ENCODE measurements around the gene TMBIM6. TPM values are rescaled to one million over a fixed set of nuclear protein-coding genes. Genes with fewer than 3 reads are reported as not detected.

The TMBIM6 gene
- total RNA-seq, 1 donor from 2014 or later = 570 TPM

DNA sequence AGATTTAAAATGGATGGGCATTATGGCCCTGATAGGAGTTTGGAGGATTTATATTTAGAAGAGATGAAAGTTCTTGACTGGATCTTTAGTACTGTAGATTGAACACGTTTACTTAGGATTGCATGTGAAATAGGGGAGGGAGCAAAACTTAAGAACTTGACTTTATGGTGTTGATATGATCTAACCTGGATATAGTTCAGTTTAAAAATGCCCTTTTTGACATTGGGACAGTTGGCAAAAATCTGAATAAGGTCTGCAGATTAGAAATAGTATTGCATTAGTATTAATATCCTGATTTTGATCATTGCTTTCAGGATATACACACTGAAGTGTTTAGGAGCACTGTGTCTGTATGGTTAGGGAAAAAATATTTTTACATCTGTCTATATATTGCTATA is 9.6 kb downstream of the TMBIM6 start:
- FAIRE-seq (no peak), DNase-seq (ENCODE audit: low read depth) (no peak)
- Histone ChIP-seq H3K27me3 (ENCODE audit: control insufficient read depth, insufficient read depth, low read length) (no peaks in the 10 kb centered on the region), H3K4me3 (ENCODE audit: low read depth, low read length) (peak overlapping the region; percentile 11), H3K36me3 (ENCODE audit: control insufficient read depth, insufficient read depth, low read length) (peaks cover 23% of the 10 kb centered on the region)
- TF ChIP-seq, protein P1, sequence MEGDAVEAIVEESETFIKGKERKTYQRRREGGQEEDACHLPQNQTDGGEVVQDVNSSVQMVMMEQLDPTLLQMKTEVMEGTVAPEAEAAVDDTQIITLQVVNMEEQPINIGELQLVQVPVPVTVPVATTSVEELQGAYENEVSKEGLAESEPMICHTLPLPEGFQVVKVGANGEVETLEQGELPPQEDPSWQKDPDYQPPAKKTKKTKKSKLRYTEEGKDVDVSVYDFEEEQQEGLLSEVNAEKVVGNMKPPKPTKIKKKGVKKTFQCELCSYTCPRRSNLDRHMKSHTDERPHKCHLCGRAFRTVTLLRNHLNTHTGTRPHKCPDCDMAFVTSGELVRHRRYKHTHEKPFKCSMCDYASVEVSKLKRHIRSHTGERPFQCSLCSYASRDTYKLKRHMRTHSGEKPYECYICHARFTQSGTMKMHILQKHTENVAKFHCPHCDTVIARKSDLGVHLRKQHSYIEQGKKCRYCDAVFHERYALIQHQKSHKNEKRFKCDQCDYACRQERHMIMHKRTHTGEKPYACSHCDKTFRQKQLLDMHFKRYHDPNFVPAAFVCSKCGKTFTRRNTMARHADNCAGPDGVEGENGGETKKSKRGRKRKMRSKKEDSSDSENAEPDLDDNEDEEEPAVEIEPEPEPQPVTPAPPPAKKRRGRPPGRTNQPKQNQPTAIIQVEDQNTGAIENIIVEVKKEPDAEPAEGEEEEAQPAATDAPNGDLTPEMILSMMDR (IDR thresholded peaks at IDR 0.05; ENCODE audit: insufficient read depth, low read length, severe bottlenecking) = no peak

DNA sequence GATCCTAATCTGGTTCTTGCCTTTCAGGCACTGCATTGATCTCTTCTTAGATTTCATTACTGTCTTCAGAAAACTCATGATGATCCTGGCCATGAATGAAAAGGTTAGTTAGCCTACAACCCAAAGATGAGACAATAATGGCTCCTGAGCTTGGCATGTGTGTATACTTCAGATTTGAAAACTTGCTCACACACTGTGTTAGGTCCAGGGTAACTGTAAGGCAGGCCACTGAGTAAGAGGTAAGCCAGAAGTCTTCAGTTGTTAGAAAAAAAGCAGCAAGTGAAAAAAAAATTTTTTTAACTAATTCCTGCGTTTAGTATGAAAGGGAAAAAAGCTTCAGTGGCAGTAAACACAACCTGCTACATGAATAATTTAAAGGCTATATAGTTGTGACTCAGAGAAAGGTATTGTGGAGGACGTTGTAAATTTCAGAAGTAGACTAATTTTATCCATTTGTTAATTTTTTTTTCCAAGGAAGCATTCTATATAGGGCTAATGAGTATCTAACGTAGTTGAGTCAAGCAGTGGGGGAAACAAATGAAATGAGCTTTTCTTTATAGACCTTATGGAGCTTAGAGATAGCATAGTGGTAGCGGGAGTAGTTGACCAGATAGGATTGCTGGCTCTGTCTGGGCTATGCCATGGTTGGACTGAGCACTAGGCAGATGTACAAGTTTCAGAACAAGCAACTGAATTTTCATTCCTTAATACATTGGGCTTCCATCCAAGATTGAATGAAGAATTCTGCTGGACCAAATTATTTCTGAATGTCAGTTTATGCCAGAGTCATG is 20.5 kb downstream of the TMBIM6 start:
- DNase-seq (ENCODE audit: low read depth) = no peak
- Histone ChIP-seq H3K36me3 (ENCODE audit: control insufficient read depth, insufficient read depth, low read length) (peaks cover 36% of the 10 kb centered on the region), H3K27me3 (ENCODE audit: control insufficient read depth, insufficient read depth, low read length) (no peaks in the 10 kb centered on the region), H3K4me3 (ENCODE audit: low read depth, low read length) (no peak overlapping the region)
- TF ChIP-seq, protein P1 (IDR thresholded peaks at IDR 0.05; ENCODE audit: insufficient read depth, low read length, severe bottlenecking) = no peak
- no peak for FAIRE-seq

DNA sequence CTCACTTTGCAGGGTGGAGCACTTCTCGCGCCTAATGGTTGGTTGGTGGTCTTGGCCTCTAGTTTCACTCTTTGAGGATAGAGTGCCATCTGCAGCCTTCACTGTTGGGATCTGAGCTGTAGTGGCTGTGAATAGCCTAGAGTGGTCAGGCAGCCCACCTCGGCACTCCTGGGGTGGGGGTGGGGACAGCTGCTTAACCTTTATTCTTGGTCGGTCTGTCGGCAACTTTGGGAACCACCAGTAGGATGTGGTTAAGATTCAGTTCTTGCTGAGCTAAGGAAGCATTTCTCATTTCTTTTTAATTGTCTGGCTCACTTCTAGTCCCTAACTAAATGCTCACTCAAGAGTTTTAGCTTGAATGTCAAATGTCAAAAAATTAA is 21.1 kb downstream of the TMBIM6 start:
- FAIRE-seq (no peak), DNase-seq (ENCODE audit: low read depth) (no peak)
- Histone ChIP-seq H3K36me3 (ENCODE audit: control insufficient read depth, insufficient read depth, low read length) (peaks cover 33% of the 10 kb centered on the region), H3K4me3 (ENCODE audit: low read depth, low read length) (no peak overlapping the region), H3K27me3 (ENCODE audit: control insufficient read depth, insufficient read depth, low read length) (no peaks in the 10 kb centered on the region)
- TF ChIP-seq, protein P1 (IDR thresholded peaks at IDR 0.05; ENCODE audit: insufficient read depth, low read length, severe bottlenecking) = no peak

DNA sequence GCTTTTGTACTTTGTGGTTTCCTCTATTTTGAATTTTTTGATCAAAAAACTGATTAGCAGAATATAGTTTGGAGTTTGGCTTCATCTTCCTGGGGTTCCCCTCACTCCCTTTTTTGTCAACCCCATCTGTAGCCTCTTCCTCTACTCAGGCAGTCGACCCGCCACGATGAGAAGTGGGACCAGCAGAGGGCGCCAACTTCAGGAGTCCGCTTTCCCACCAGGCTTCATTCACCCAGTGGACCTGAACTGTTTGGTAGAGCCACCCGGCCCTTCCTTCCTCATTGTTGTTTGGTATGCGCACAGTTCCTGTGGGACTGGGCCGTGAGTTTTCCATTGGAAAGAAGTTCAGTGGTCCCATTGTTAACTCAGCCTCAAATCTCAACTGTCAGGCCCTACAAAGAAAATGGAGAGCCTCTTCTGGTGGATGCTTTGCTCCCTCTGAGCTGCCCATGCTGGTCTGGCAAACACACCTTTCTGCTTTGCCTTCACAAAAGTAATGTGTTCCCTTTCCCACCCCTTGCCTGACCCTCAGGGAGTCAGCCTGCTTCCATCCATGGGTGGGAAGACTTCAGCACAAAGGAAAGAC is 21.7 kb downstream of the TMBIM6 start:
- Histone ChIP-seq H3K27me3 (ENCODE audit: control insufficient read depth, insufficient read depth, low read length) (no peaks in the 10 kb centered on the region), H3K4me3 (ENCODE audit: low read depth, low read length) (no peak overlapping the region), H3K36me3 (ENCODE audit: control insufficient read depth, insufficient read depth, low read length) (peaks cover 29% of the 10 kb centered on the region)
- DNase-seq (ENCODE audit: low read depth) (no peak), FAIRE-seq (no peak)
- TF ChIP-seq, protein P1 (IDR thresholded peaks at IDR 0.05; ENCODE audit: insufficient read depth, low read length, severe bottlenecking) = peak; percentile 81

DNA sequence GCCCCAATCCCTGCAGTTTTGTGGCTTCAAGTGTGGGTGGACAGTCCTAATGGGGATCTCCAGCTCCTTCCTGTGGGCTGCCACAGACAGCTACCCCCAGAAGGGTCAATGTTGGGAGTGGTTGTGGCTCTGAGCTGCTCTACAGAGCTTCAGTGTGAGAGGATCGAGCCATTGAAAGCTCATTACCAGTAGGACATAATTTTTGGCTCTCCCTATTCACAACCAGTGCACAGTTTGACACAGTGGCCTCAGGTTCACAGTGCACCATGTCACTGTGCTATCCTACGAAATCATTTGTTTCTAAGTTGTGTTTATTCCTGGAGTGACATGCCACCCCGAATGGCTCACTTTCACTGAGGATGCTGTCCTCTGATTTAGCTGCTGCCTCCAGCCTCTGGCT is 22.8 kb downstream of the TMBIM6 start:
- FAIRE-seq (no peak), DNase-seq (ENCODE audit: low read depth) (no peak)
- no peaks in the 10 kb centered on the region for H3K27me3 ChIP-seq (ENCODE audit: control insufficient read depth, insufficient read depth, low read length)
- TF ChIP-seq, protein P1 (IDR thresholded peaks at IDR 0.05; ENCODE audit: insufficient read depth, low read length, severe bottlenecking) = no peak
- no peak overlapping the region for H3K4me3 ChIP-seq (ENCODE audit: low read depth, low read length)
- peaks cover 21% of the 10 kb centered on the region for H3K36me3 ChIP-seq (ENCODE audit: control insufficient read depth, insufficient read depth, low read length)
